Mesothelial cell of epicardium (in vitro differentiated cells): ENCODE data around the gene FGD4. TPM values are rescaled to one million over a fixed set of nuclear protein-coding genes. Genes with fewer than 3 reads are reported as not detected.

Source experiments
- DNase-seq, 2 experiments: peaks; one replicate each; pipeline ENCODE4 v3.0.0; 2021; ENCODE audit warnings: low spot score in 2 of 2; ENCODE audit not compliant: unreplicated experiment in 2 of 2
- H3K27ac Mint-ChIP-seq: 2 replicates; pipeline ENCODE4 v1.8.0; 2021; ENCODE audit warnings: mixed read lengths
- H3K27me3 Mint-ChIP-seq: 2 replicates; pipeline ENCODE4 v1.8.0; 2021; ENCODE audit warnings: low read depth, mixed read lengths
- H3K36me3 Mint-ChIP-seq: 2 replicates; pipeline ENCODE4 v1.8.0; 2021; ENCODE audit warnings: mixed read lengths
- H3K4me1 Mint-ChIP-seq: 2 replicates; pipeline ENCODE4 v1.8.0; 2021; ENCODE audit warnings: mixed read lengths
- H3K4me3 Mint-ChIP-seq: 2 replicates; pipeline ENCODE4 v1.8.0; 2021; ENCODE audit warnings: mild to moderate bottlenecking, moderate library complexity, mixed read lengths
- H3K9me3 Mint-ChIP-seq: 2 replicates; pipeline ENCODE4 v1.8.0; 2021; ENCODE audit warnings: mixed read lengths
- total RNA-seq: library from RNA; stranded (reverse); gene quantifications from 3 replicates; pipeline ENCODE4 v1.2.1, GENCODE V29; 2021
- TF ChIP-seq, protein P1 (sequence below): fragments of 200-600 bp; sonication (generic); IDR thresholded peaks from one replicate; pipeline ENCODE4 v1.5.0; 2021; ENCODE audit warnings: antibody characterized with exemption; ENCODE audit not compliant: unreplicated experiment

Gene FGD4
- total RNA-seq, 1 donor from 2014 or later, result 13.4 TPM

DNA sequence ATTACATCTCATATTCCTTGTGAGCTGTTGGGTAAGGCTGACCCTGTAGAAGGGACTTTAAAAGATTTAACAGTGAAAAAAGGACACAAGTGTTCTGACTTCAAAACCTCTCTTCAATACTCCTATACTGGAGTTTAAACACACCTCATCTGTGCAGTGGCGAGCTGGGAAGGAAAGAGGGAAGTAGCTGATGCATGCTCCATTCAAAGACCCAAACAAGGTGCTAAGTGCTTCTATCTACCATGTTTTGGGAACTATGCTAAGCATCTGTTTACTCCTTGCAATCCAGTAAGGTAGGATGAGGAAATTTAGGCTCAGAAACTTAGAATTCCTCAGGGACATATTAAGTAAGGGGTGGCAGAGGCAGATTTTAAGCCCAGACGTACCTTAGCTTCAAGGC, 263.3 kb downstream of the FGD4 start:
- H3K4me3 Mint-ChIP-seq, result no peak overlapping the region
- H3K27ac Mint-ChIP-seq, result no peak overlapping the region
- H3K27me3 Mint-ChIP-seq, result no peaks in the 10 kb centered on the region
- TF ChIP-seq, protein P1, sequence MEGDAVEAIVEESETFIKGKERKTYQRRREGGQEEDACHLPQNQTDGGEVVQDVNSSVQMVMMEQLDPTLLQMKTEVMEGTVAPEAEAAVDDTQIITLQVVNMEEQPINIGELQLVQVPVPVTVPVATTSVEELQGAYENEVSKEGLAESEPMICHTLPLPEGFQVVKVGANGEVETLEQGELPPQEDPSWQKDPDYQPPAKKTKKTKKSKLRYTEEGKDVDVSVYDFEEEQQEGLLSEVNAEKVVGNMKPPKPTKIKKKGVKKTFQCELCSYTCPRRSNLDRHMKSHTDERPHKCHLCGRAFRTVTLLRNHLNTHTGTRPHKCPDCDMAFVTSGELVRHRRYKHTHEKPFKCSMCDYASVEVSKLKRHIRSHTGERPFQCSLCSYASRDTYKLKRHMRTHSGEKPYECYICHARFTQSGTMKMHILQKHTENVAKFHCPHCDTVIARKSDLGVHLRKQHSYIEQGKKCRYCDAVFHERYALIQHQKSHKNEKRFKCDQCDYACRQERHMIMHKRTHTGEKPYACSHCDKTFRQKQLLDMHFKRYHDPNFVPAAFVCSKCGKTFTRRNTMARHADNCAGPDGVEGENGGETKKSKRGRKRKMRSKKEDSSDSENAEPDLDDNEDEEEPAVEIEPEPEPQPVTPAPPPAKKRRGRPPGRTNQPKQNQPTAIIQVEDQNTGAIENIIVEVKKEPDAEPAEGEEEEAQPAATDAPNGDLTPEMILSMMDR, result no peak
- DNase-seq, result no peak
- peaks cover 7% of the 10 kb centered on the region for H3K4me1 Mint-ChIP-seq
- H3K9me3 Mint-ChIP-seq, result no peaks in the 10 kb centered on the region
- no peaks in the 10 kb centered on the region for H3K36me3 Mint-ChIP-seq

DNA sequence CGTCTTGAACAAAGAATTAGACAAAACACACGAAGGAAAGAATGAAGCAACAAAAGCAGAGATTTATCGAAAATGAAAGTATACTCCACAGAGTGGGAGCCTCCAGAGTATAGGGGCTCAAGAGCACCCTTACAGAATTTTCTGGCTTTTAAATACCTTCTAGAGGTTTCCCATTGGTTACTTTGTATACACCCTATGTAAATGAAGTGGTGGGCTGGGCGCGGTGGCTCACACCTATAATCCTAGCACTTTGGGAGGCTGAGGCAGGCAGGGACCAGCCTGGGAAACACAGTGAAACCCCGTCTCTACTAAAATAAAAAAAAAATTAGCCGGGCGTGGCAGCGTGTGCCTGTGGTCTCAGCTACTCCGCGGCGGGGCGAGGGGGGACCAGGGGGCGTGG, 266.7 kb downstream of the FGD4 start:
- no peaks in the 10 kb centered on the region for H3K4me1 Mint-ChIP-seq
- no peak overlapping the region for H3K4me3 Mint-ChIP-seq
- peaks cover 14% of the 10 kb centered on the region for H3K9me3 Mint-ChIP-seq
- TF ChIP-seq, protein P1, result no peak
- peaks cover 4% of the 10 kb centered on the region for H3K36me3 Mint-ChIP-seq
- H3K27ac Mint-ChIP-seq, result no peak overlapping the region
- no peak for DNase-seq
- no peaks in the 10 kb centered on the region for H3K27me3 Mint-ChIP-seq

DNA sequence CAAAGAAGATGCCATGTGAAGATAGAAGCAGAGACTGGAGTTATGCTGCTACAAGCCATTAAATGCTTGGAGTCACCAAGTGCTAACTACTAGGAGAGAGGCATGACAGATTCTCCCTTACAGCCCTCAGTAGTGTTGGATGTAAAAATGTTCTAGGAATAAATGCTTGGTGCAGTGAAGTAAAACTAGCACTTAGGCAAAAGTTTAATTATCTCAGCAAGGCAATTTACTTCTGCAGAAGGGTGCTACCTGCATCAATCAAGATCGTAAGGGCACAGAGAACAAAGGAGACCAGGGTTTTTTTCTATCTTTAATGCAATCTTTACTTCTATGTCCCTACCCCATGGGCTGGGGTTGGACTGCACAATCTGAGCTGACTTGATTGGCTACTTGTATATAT, 270.2 kb downstream of the FGD4 start:
- H3K27me3 Mint-ChIP-seq, result no peaks in the 10 kb centered on the region

DNA sequence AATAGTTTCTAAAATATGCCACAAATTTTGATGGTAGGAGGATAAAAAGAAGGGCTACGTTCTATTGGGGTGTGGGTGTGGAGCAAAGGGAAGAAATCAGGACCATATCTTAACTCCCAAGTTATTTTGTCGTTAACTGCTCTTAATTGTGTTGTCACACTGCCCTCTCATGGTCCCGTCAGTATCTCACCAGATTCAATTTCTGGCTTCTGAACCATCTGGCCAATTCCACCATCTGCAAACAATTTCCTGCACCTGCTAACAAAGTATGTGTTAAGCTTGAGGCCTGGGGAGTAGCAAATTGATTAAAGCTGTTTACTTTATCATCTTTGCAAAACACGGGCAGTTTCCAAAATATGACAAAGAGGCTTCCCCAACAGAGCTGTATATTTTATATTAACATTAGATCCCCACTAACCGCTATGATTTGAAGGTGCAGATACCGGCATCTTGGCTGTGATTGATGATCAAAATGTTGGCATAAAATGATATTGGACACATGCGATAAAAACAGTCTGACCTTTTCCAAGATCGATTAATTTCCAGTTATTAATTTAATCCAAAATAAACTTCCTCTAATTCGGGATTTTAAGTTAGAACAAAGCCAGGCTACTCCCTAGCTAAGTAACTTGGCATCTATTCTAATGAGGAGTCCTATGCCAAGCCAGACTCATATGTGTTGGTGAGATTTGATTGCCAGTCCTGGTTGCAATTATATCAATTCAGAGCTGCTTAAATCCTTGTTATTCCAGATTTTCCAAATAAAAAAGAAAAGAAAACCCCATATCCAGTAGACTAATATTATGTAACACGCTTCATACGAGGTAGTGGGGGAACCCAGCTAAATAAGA, 272.8 kb downstream of the FGD4 start:
- no peaks in the 10 kb centered on the region for H3K27me3 Mint-ChIP-seq
- no peak overlapping the region for H3K27ac Mint-ChIP-seq
- TF ChIP-seq, protein P1, result peak; percentile 34
- H3K36me3 Mint-ChIP-seq, result peaks cover 4% of the 10 kb centered on the region
- peak in 1 of 2 experiments; percentile 59 for DNase-seq
- no peak overlapping the region for H3K4me3 Mint-ChIP-seq
- H3K9me3 Mint-ChIP-seq, result peaks cover 14% of the 10 kb centered on the region
- H3K4me1 Mint-ChIP-seq, result peaks cover 2% of the 10 kb centered on the region

More for the DNA sequence above, 270.2 kb downstream of the FGD4 start:
- Mint-ChIP-seq H3K36me3 (peaks cover 4% of the 10 kb centered on the region), H3K4me3 (no peak overlapping the region), H3K27ac (no peak overlapping the region), H3K9me3 (peaks cover 14% of the 10 kb centered on the region), H3K4me1 (no peaks in the 10 kb centered on the region)
- DNase-seq, result no peak
- TF ChIP-seq, protein P1, result no peak

DNA sequence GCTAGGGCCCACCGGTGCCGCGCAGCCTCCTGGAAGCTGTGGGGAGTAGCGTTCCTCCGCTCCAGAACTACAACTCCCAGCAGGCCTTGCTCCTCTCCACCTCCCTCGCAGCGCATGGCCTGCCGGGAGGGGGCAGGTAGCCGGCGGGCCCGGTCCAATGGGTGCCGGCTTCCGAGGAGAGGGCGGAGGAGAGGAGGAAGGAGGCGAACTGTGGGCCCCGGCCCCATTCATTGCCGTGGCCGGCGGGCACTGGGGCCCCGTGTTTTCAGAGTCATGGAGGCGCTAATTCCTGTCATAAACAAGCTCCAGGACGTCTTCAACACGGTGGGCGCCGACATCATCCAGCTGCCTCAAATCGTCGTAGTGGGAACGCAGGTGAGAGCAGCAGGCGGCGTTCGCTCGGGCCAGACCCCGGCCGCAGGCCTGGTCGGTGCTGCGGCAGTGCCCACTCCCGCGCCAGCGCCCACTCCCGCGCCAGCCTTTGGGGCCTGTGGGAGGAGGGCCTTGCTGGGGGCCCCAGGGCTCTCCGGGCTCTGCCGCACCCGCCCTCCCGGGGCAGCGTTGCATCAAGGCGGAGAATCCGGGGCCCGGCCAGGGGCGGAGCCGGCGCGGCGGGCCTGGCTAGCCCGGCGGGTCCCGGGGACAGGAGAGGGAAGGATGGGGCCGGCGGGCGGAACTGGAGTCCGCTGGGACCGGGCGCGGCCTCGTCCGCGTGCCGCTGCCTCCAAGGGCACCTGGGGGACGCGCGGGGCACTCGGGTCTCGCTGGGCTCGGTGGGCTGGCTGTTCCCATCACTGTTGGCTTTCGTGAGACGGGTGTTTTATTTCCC, 279.9 kb downstream of the FGD4 start, which contains the start of gene DNM1L:
TSS of gene DNM1L (plus strand) at position 211 of the 829 bp plus-strand sequence. CDS start at position 274, 63 bp downstream.
- Mint-ChIP-seq H3K4me3 (peak within 1 kb of the TSS; percentile 86), H3K4me1 (peaks cover 21% of the 10 kb centered on the region), H3K36me3 (no peaks in the 10 kb centered on the region), H3K9me3 (no peaks in the 10 kb centered on the region), H3K27me3 (no peaks in the 10 kb centered on the region), H3K27ac (peak within 1 kb of the TSS; percentile 95)
- peak; percentile 93 for DNase-seq
- TF ChIP-seq, protein P1, result no peak
